Measurements from ENCODE around the gene IFI27L2.

The IFI27L2 gene

GRCh38 chr14:94121485-94121884 lies 7.9 kb downstream of the IFI27L2 start:
- no peak for DNase-seq

- no peak for DNase-seq
These were observed 8.6 kb downstream of the IFI27L2 start for GRCh38 chr14:94120667-94121340.

- DNase-seq: no peak
These were observed 10.3 kb downstream of the IFI27L2 start for GRCh38 chr14:94119071-94119470.

- no peak for DNase-seq
These were observed 11.5 kb downstream of the IFI27L2 start for GRCh38 chr14:94117856-94118255.

- DNase-seq: no peak
These were observed 12.7 kb downstream of the IFI27L2 start for GRCh38 chr14:94116701-94117100.

- no peak for DNase-seq
These were observed 13.8 kb downstream of the IFI27L2 start for GRCh38 chr14:94115631-94116030.

- DNase-seq: no peak
These were observed 14.3 kb downstream of the IFI27L2 start for GRCh38 chr14:94115058-94115591.

GRCh38 chr14:94114589-94115057 lies 14.8 kb downstream of the IFI27L2 start:
- no peak for DNase-seq

- DNase-seq: no peak
These were observed 15.4 kb downstream of the IFI27L2 start for GRCh38 chr14:94113908-94114588.

GRCh38 chr14:94113490-94113889 lies 15.9 kb downstream of the IFI27L2 start:
- no peak for DNase-seq

GRCh38 chr14:94113073-94113472 lies 16.3 kb downstream of the IFI27L2 start:
- DNase-seq: no peak

- DNase-seq: no peak
These were observed 16.8 kb downstream of the IFI27L2 start for GRCh38 chr14:94112513-94113063.

- no peak for DNase-seq
These were observed 17.9 kb downstream of the IFI27L2 start for GRCh38 chr14:94111276-94112095.

GRCh38 chr14:94110552-94111181 lies 18.7 kb downstream of the IFI27L2 start, which contains the start of gene IFI27:
TSS of gene IFI27 (plus strand) at chr14:94110736.
- DNase-seq: no peak

GRCh38 chr14:94109915-94110250 lies 19.5 kb downstream of the IFI27L2 start:
- no peak for DNase-seq

- no peak for DNase-seq
These were observed 24.7 kb downstream of the IFI27L2 start for GRCh38 chr14:94104731-94105130.

GRCh38 chr14:94103554-94104150 lies 25.8 kb downstream of the IFI27L2 start:
- no peak for DNase-seq

- no peak for DNase-seq
These were observed 26.5 kb downstream of the IFI27L2 start for GRCh38 chr14:94102768-94103482.

GRCh38 chr14:94101748-94102147 lies 27.7 kb downstream of the IFI27L2 start:
- DNase-seq: no peak

- DNase-seq: no peak
These were observed 28.6 kb downstream of the IFI27L2 start for GRCh38 chr14:94100847-94101246.

GRCh38 chr14:94099006-94099405 lies 30.4 kb downstream of the IFI27L2 start:
- DNase-seq: no peak
